K562 (cell line): ENCODE results near the gene FAM167B. TPM values are rescaled to one million over a fixed set of nuclear protein-coding genes. Genes with fewer than 3 reads are reported as not detected.
A peak's percentile ranks its signal among the peaks of the same experiment; 100 is the strongest.

Source experiments
- CLOCK ChIP-seq: fragments of 250-450 bp; sonication (Bioruptor Pico); IDR thresholded peaks from 2 replicates; pipeline ENCODE4 v1.4.0; 2020; ENCODE audit warnings: mild to moderate bottlenecking, moderate library complexity, borderline replicate concordance
- CREB1 ChIP-seq, 2 experiments: sonication (generic) in 1 of 2; formaldehyde crosslinking in 1 of 2; IDR thresholded peaks; 2 replicates each; pipeline versions ENCODE4 v1.6.1 to v1.8.0; 2012 to 2022; ENCODE audit warnings: inconsistent platforms in 1 of 2, mild to moderate bottlenecking in 1 of 2, missing genetic modification reagents in 1 of 2, moderate library complexity in 1 of 2
- CXXC5 ChIP-seq: fragments of 250-450 bp; sonication (Bioruptor Pico); IDR thresholded peaks from 2 replicates; pipeline ENCODE4 v1.8.0; 2022; ENCODE audit warnings: inconsistent platforms, mild to moderate bottlenecking, moderate library complexity
- FOXK2 ChIP-seq, 2 experiments: fragments of 450-650 bp; IDR thresholded peaks in 1 of 2; conservative IDR thresholded peaks in 1 of 2; 2 replicates each; pipeline ENCODE4 v1.6.1; 2016; ENCODE audit warnings: low read depth in 2 of 2, mild to moderate bottlenecking in 1 of 2
- MLLT1 ChIP-seq, 2 experiments: fragments of 450-650 bp; IDR thresholded peaks; 2 replicates each; pipeline ENCODE4 v1.6.1; 2016
- NEUROD1 ChIP-seq: fragments of 150-350 bp; IDR thresholded peaks from 2 replicates; pipeline ENCODE4 v1.6.1; 2014; ENCODE audit warnings: borderline replicate concordance, low read length, low read depth; ENCODE audit not compliant: partially characterized antibody
- POLR2AphosphoS2 ChIP-seq: IDR thresholded peaks from 2 replicates; pipeline ENCODE4 v1.6.1; 2012; ENCODE audit warnings: low read length, improper control_type of control experiment
- TGIF2 ChIP-seq: sonication (generic); formaldehyde crosslinking; IDR thresholded peaks from 2 replicates; pipeline ENCODE4 v1.8.1; 2022; ENCODE audit warnings: mild to moderate bottlenecking, missing genetic modification reagents, moderate library complexity
- ZBTB1 ChIP-seq: sonication (generic); formaldehyde crosslinking; IDR thresholded peaks from 2 replicates; pipeline ENCODE4 v1.8.1; 2023; ENCODE audit warnings: missing genetic modification reagents, low read depth, mild to moderate bottlenecking, borderline replicate concordance
- ZBTB40 ChIP-seq, 2 experiments: fragments of 450-650 bp in 1 of 2; sonication (generic) in 1 of 2; formaldehyde crosslinking in 1 of 2; IDR thresholded peaks; 2 replicates each; pipeline versions ENCODE4 v1.7.1 to v1.9.0; 2016 to 2022; ENCODE audit warnings: inconsistent platforms in 1 of 2, mild to moderate bottlenecking in 1 of 2, missing genetic modification reagents in 1 of 2
- ZNF445 ChIP-seq: fragments of 250-450 bp; sonication (Bioruptor Pico); IDR thresholded peaks from 2 replicates; pipeline ENCODE4 v1.4.0; 2020; ENCODE audit warnings: low read depth, mild to moderate bottlenecking, moderate library complexity
- ZNF57 ChIP-seq: fragments of 450-650 bp; formaldehyde crosslinking; IDR thresholded peaks from 2 replicates; pipeline ENCODE4 v1.4.0; 2020; ENCODE audit warnings: mild to moderate bottlenecking, moderate library complexity
- ZSCAN29 ChIP-seq: fragments of 450-650 bp; IDR thresholded peaks from 2 replicates; pipeline ENCODE4 v1.6.1; 2017
- polyA plus RNA-seq, 8 experiments: library from polyadenylated mRNA; depleted of rRNA in 4 of 8; stranded (reverse) in 5 of 8; unstranded in 3 of 8; fragments of >200 nt; fragmentation: Nextera tagmentation in 2 of 8; fragmentation: Illumina TruSeq in 1 of 8; extraction: Ambion mirVana in 2 of 8; extraction: Trizol in 1 of 8; gene quantifications; 2 replicates each; pipeline versions ENCODE4 v1.2.1 to v1.2.3, GENCODE V29; 2011 to 2014; ENCODE audit warnings: inconsistent platforms in 1 of 8, missing spikeins in 1 of 8
- total RNA-seq, 7 experiments: library from RNA; depleted of rRNA in 6 of 7; stranded (reverse); fragments of >200 nt in 6 of 7; fragmentation: Illumina TruSeq in 2 of 7; extraction: Trizol in 2 of 7; gene quantifications; 2 replicates each; pipeline versions ENCODE4 v1.2.1 to v1.2.3, GENCODE V29; 2011 to 2021; ENCODE audit warnings: low replicate concordance in 1 of 7

Gene FAM167B
- total and polyA plus RNA-seq, 9 of the 15 experiments (the other 6 are each of a cell fraction or from before 2014, with no cell fraction given) = not detected

- TF ChIP-seq CLOCK (CRISPR knock-in tag) (no peak), ZBTB40 (IDR thresholded peaks at IDR 0.05) (peak; percentile 97), ZBTB40 (CRISPR knock-in tag; IDR thresholded peaks at IDR 0.05) (no peak), ZSCAN29 (no peak), CXXC5 (CRISPR knock-in tag) (peak; percentile 64), ZBTB1 (CRISPR knock-in tag) (no peak), ZNF57 (CRISPR knock-in tag) (no peak), FOXK2 (conservative IDR thresholded peaks at IDR 0.05 in 1 of 2, IDR thresholded peaks at IDR 0.05 in 1 of 2; ENCODE audit: low read depth in 2 of 2) (peak; percentile 24 to 78; a peak in 2 of 4 replicates), ZNF445 (CRISPR knock-in tag) (no peak), MLLT1 (IDR thresholded peaks at IDR 0.05) (0 out of 4 replicates have a peak, but pooled peaks of 1 of the 2 experiments have one; percentile 8), POLR2AphosphoS2 (peak; percentile 70; the same call in 1 of the 2 replicates), TGIF2 (CRISPR knock-in tag) (no peak), CREB1 (IDR thresholded peaks at IDR 0.05) (peak; percentile 85; the same call in 1 of the 2 replicates), CREB1 (CRISPR knock-in tag; IDR thresholded peaks at IDR 0.05) (peak; percentile 88), NEUROD1 (peak; percentile 21)
Measured at GRCh38 chr1:32221980-32222755, 24.9 kb upstream of the FAM167B start, which contains the start of the genes EIF3I and TMEM234 (continued).
